GM12892 (cell line): ENCODE measurements around the gene EML6.

Source experiments
- POLR2A ChIP-seq: IDR thresholded peaks from 2 replicates; pipeline ENCODE4 v1.6.1; 2011; ENCODE audit warnings: low read depth, low read length, control low read depth
- POLR2AphosphoS5 ChIP-seq: IDR thresholded peaks from 2 replicates; pipeline ENCODE4 v1.6.1; 2011; ENCODE audit warnings: low read depth, low read length, control low read depth

GRCh38 chr2:54975598-54976492 lies 252.4 kb downstream of the EML6 start:
- TF ChIP-seq POLR2A (no peak), POLR2AphosphoS5 (no peak)
